Mammary epithelial cell (primary cell): Measurements from ENCODE around the gene PTGIS.

ENCODE experiments used
- EZH2 ChIP-seq: IDR thresholded peaks from 2 replicates; pipeline ENCODE4 v1.6.1; 2012; ENCODE audit warnings: low read length, inconsistent platforms, borderline replicate concordance
- TF ChIP-seq, protein P1 (sequence below), 2 donors: IDR thresholded peaks in 1 of 2; conservative IDR thresholded peaks in 1 of 2; 2 replicates each; pipeline ENCODE4 v1.5.1; 2011 to 2012; ENCODE audit warnings: inconsistent platforms in 2 of 2, low read length in 2 of 2, mild to moderate bottlenecking in 2 of 2, control low read depth in 1 of 2, low read depth in 1 of 2; ENCODE audit not compliant: insufficient read depth in 1 of 2; ENCODE audit errors: extremely low read depth in 1 of 2

- TF ChIP-seq EZH2, result no peak
- TF ChIP-seq, protein P1, sequence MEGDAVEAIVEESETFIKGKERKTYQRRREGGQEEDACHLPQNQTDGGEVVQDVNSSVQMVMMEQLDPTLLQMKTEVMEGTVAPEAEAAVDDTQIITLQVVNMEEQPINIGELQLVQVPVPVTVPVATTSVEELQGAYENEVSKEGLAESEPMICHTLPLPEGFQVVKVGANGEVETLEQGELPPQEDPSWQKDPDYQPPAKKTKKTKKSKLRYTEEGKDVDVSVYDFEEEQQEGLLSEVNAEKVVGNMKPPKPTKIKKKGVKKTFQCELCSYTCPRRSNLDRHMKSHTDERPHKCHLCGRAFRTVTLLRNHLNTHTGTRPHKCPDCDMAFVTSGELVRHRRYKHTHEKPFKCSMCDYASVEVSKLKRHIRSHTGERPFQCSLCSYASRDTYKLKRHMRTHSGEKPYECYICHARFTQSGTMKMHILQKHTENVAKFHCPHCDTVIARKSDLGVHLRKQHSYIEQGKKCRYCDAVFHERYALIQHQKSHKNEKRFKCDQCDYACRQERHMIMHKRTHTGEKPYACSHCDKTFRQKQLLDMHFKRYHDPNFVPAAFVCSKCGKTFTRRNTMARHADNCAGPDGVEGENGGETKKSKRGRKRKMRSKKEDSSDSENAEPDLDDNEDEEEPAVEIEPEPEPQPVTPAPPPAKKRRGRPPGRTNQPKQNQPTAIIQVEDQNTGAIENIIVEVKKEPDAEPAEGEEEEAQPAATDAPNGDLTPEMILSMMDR (conservative IDR thresholded peaks at IDR 0.05 in 1 of 2, IDR thresholded peaks at IDR 0.05 in 1 of 2; ENCODE audit: extremely low read depth in 1 of 2, insufficient read depth in 1 of 2, low read depth in 1 of 2, low read length in 2 of 2), result no peak
Measured at GRCh38 chr20:49601153-49601924, 33.4 kb upstream of the PTGIS start.
